ENCODE results near the gene SCD5.

DNA sequence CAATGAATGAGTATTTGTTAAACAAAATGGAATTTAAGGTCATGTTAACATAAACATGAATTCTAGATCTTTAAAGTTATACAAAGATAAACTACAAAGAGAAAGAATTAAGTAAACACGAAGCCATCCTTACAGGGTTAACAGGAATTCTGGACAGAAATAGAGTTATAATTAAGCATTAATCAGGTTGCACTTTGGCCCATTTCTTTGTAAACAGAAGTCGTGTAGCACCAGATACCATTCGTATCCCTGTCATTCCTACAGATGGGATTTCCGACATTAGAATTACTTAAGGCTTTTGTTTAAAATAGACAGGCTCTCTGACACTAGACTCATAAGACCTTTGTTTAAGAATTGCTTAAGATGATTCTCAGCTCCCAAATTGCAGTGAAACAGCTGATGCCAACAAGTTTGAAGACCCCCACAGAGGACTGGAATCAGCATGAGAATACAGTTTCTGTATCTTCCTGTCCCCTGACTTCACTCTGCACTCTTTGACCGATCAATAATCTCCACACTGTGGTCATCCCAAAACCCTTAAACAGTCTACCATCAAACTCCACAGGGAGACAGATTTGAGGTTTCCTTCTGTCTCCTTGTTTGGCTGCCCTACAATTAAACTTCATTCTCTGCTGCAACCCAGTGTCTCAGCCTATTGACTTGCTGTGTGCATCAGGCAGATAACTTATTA, 214.6 kb downstream of the SCD5 start:
- TF ChIP-seq, protein P1, sequence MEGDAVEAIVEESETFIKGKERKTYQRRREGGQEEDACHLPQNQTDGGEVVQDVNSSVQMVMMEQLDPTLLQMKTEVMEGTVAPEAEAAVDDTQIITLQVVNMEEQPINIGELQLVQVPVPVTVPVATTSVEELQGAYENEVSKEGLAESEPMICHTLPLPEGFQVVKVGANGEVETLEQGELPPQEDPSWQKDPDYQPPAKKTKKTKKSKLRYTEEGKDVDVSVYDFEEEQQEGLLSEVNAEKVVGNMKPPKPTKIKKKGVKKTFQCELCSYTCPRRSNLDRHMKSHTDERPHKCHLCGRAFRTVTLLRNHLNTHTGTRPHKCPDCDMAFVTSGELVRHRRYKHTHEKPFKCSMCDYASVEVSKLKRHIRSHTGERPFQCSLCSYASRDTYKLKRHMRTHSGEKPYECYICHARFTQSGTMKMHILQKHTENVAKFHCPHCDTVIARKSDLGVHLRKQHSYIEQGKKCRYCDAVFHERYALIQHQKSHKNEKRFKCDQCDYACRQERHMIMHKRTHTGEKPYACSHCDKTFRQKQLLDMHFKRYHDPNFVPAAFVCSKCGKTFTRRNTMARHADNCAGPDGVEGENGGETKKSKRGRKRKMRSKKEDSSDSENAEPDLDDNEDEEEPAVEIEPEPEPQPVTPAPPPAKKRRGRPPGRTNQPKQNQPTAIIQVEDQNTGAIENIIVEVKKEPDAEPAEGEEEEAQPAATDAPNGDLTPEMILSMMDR (IDR thresholded peaks at IDR 0.05): no peak
- TF ChIP-seq POLR2A (IDR thresholded peaks at IDR 0.05): no peak
